GM12872 (cell line): ENCODE data around the gene HRNR.

Source experiments
- TF ChIP-seq, protein P1 (sequence below): IDR thresholded peaks from 3 replicates; pipeline ENCODE4 v1.5.1; 2011; ENCODE audit warnings: low read depth, mild to moderate bottlenecking, low read length, moderate library complexity; ENCODE audit not compliant: insufficient read depth

Gene HRNR

GRCh38 chr1:152166966-152167365 lies 57.0 kb downstream of the HRNR start:
- TF ChIP-seq, protein P1, sequence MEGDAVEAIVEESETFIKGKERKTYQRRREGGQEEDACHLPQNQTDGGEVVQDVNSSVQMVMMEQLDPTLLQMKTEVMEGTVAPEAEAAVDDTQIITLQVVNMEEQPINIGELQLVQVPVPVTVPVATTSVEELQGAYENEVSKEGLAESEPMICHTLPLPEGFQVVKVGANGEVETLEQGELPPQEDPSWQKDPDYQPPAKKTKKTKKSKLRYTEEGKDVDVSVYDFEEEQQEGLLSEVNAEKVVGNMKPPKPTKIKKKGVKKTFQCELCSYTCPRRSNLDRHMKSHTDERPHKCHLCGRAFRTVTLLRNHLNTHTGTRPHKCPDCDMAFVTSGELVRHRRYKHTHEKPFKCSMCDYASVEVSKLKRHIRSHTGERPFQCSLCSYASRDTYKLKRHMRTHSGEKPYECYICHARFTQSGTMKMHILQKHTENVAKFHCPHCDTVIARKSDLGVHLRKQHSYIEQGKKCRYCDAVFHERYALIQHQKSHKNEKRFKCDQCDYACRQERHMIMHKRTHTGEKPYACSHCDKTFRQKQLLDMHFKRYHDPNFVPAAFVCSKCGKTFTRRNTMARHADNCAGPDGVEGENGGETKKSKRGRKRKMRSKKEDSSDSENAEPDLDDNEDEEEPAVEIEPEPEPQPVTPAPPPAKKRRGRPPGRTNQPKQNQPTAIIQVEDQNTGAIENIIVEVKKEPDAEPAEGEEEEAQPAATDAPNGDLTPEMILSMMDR: no peak

DNA sequence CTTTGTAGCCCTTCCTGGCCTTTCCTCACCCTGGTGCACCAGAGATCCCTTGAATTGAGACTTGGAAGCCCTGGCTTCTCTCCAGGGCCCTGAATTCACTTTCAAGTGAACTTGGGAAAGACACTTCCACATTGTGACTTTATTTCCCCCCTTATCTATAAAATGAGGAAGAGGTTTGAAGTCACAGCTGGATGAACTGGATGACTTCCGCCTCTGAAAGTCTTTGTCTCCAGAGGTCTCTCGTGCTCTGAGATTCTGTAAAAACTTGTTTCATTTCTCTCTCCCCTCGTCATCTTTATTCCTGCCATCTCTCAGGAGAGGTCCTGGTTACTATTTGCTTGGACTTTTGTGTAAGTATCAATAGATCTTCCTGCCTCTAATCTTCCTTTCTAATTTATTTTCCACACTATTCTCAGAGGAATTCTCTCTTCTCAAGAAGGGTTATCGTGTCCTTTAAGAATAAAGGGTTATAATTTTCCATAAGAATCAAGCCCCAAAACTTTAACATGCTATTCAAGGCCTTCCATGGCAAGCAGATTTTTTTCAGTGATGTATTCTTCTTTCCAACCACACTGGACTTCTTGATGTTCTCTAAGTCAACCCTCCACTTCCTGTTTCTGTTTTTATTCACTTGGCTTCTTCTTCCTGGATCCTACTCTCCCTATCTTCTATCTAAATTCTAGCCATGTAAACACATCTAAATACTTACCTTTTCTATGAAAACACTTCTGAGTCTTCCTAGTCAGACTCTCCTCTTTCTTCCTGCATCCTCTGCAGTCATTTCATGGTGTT lies 58.5 kb downstream of the HRNR start:
- TF ChIP-seq, protein P1: no peak

DNA sequence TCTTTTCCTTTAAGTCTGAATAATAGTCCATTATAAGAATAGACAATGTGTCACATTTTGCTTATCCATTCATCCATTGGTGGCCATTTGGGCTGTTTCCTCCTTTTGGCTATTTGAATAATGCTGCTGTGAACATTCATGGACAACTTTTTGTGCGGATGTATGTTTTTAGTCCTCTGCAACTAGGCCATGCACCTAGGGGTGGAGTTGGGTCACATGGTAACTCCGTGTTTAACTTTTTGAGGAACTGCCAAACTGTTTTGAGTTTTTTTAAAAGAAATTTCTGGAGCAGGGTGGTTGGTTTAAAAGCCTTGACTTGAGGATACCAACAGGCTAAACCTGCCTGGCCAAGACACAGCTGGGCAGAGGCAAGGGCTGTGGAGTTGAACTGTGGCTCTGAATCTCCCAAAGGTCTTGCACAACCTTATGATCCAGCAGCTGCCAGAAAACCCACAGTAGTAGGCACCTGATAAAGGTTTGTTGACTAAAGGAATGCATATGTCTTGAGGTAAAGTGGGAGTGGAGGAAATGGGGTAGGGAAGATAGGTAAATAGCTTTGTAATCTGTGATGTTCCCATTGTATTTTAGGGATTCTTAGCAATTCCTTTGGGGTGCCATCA lies 59.4 kb downstream of the HRNR start:
- TF ChIP-seq, protein P1: no peak

GRCh38 chr1:152162792-152163463 lies 61.1 kb downstream of the HRNR start:
- TF ChIP-seq, protein P1: no peak
